ENCODE measurements around the gene AMACR. TPM values are rescaled to one million over a fixed set of nuclear protein-coding genes. Genes with fewer than 3 reads are reported as not detected.
A peak's percentile ranks its signal among the peaks of the same experiment; 100 is the strongest.

The AMACR gene
- total RNA-seq (ENCODE audit: low replicate concordance) = 30.7 and 35.1 TPM in 2 replicates
- long read RNA-seq, full-length matches to known transcripts = 195 of 209 reads
- long read RNA-seq, partial matches to known transcripts = 0 of 209 reads
- long read RNA-seq, other reads (novel, unspliced or antisense) = 14 of 209 reads

DNA sequence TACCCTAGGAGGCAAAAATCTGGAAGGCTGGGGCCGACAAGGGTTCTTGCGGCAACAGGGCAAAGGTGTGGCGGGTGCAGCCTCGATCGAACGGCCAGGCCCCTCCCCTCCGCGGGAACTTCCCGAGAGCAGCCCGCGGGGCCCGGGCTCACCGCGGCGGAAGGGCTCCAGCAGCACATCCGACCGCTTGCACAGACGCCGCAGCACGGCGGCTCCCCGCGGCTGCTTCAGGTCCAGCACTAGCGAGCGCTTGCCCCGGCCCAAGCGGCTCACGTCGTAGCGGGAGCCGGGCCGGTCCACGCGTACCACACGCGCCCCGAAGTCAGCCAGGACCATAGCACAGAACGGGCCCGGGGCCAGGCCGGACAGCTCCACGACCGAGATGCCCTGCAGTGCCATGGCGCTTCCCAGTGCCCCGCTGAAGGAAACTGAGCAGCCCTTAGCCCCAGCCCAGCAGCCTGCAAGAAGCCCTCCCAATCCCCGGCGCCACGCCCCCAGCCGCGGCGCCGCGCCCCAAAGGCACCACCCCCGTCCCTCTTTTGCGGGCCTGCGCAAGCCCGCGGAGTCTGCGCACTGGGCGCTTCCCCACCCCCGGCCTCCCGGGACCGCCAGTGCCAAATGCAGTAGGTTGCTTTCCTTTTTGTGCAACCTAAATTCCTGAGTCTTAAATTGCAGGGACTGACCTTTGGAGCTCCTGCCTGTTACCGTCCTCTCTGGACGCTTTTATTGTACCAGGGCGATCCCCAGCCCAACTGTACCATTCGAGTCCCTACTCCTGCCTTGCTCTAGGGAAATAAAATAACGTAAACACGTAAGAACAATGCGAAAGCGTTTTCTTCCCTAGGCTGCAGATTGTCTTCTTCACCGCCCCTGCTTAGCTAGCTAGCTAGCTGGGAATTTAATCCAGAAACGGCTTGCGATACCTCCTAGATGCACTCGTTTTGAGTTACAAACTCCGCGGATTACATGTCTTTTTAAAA, at the start of gene AMACR:
TSS of gene AMACR (minus strand) at position 430 of the 980 bp plus-strand sequence. CDS start at position 399, 31 bp downstream.
- Mint-ChIP-seq H3K27me3 (no peaks in the 10 kb centered on the region), H3K9me3 (peaks cover 4% of the 10 kb centered on the region), H3K4me3 (peak within 1 kb of the TSS; percentile 95), H3K36me3 (peaks cover 11% of the 10 kb centered on the region), H3K27ac (peak within 1 kb of the TSS; percentile 95), H3K4me1 (ENCODE audit: unreplicated experiment) (peaks cover 32% of the 10 kb centered on the region)
- TF ChIP-seq, protein P1, sequence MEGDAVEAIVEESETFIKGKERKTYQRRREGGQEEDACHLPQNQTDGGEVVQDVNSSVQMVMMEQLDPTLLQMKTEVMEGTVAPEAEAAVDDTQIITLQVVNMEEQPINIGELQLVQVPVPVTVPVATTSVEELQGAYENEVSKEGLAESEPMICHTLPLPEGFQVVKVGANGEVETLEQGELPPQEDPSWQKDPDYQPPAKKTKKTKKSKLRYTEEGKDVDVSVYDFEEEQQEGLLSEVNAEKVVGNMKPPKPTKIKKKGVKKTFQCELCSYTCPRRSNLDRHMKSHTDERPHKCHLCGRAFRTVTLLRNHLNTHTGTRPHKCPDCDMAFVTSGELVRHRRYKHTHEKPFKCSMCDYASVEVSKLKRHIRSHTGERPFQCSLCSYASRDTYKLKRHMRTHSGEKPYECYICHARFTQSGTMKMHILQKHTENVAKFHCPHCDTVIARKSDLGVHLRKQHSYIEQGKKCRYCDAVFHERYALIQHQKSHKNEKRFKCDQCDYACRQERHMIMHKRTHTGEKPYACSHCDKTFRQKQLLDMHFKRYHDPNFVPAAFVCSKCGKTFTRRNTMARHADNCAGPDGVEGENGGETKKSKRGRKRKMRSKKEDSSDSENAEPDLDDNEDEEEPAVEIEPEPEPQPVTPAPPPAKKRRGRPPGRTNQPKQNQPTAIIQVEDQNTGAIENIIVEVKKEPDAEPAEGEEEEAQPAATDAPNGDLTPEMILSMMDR (conservative IDR thresholded peaks at IDR 0.05) = no peak
- DNase-seq (ENCODE audit: extremely low spot score, unreplicated experiment) = peak; percentile 95

DNA sequence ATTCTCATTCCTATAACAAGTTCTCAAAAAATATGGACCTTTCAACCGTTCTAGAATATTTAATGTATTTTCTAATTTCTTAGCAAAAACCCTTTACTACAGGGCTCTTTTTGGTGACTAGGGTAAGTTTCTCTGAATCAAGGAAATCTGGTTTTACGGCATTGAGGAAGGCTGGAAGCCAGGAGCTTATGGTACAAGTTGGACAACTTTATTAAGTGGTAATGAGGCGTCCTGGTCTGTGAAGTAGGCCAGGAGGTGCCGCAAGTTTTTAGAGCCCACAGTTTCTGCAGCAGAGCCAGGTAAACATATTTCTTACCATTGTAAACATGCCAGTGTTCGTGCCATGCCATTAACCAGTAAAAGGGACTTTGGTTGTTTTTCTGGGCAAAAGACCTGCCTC, 49.7 kb upstream of the AMACR start:
- Mint-ChIP-seq H3K4me1 (ENCODE audit: unreplicated experiment) (peaks cover 12% of the 10 kb centered on the region), H3K36me3 (peaks cover 9% of the 10 kb centered on the region), H3K9me3 (no peaks in the 10 kb centered on the region), H3K27me3 (no peaks in the 10 kb centered on the region), H3K4me3 (no peak overlapping the region), H3K27ac (no peak overlapping the region)
- TF ChIP-seq, protein P1 (conservative IDR thresholded peaks at IDR 0.05) = no peak
- DNase-seq (ENCODE audit: extremely low spot score, unreplicated experiment) = no peak

DNA sequence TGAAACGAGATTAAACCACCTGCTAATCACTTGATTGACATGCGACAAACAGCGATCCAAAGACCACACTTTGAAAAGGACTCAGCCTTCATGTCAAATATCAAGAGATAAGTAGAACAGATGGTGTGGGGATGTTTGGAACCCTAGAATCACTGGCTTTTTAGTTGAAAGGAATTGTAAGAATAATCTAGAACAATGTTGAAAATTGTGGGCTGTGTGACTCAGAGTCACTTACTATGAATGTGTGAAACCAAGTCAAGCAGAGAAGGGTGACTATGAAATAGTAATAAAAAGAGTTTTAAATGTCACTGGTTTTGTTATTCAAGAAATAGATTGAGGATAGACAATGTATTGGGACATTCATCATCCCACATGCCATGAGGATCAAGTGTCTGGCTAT, 49.3 kb upstream of the AMACR start:
- Mint-ChIP-seq H3K36me3 (peaks cover 9% of the 10 kb centered on the region), H3K9me3 (no peaks in the 10 kb centered on the region), H3K4me1 (ENCODE audit: unreplicated experiment) (peaks cover 12% of the 10 kb centered on the region), H3K27me3 (no peaks in the 10 kb centered on the region), H3K4me3 (no peak overlapping the region), H3K27ac (no peak overlapping the region)
- DNase-seq (ENCODE audit: extremely low spot score, unreplicated experiment) = no peak
- TF ChIP-seq, protein P1 (conservative IDR thresholded peaks at IDR 0.05) = no peak

DNA sequence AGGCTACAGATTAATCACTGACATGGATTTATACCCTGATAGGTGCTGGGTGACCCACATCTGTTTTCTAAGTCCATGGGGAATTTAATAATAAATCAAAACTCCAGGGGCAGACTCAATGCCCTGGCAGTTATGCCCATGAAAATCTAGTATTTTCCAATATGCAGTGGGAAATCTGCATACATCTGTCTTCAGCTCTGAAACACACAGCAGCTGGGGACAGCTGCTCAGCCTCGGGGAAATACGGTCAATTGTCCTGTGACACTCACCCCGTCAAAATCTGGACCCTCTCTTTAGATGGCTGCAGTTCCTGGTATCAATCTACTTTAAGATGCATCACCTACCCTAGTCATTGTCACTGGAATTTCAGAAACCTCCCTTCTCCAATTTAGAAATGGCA, 47.8 kb upstream of the AMACR start:
- TF ChIP-seq, protein P1 (conservative IDR thresholded peaks at IDR 0.05) = no peak
- H3K27ac Mint-ChIP-seq = no peak overlapping the region
- H3K4me1 Mint-ChIP-seq (ENCODE audit: unreplicated experiment) = peaks cover 12% of the 10 kb centered on the region
- DNase-seq (ENCODE audit: extremely low spot score, unreplicated experiment) = no peak
- no peak overlapping the region for H3K4me3 Mint-ChIP-seq
- peaks cover 8% of the 10 kb centered on the region for H3K36me3 Mint-ChIP-seq
- H3K9me3 Mint-ChIP-seq = no peaks in the 10 kb centered on the region
- no peaks in the 10 kb centered on the region for H3K27me3 Mint-ChIP-seq

DNA sequence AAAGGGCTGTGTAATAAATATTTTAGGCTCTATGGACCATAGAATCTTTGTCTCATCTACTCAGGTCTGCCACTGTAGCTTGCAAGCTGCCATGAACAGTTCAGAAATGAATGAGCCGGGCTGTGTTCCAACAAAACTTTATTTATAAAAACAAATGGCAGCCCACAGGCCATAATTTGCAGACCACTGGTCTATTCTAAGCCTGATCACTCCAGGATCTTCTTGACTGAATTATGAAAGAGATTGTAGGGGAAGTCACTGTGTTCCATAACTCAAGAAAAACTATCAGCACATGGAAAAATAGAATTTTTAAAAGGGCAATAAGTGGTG, 46.5 kb upstream of the AMACR start:
- no peaks in the 10 kb centered on the region for H3K27me3 Mint-ChIP-seq
- no peak overlapping the region for H3K27ac Mint-ChIP-seq
- H3K36me3 Mint-ChIP-seq = peaks cover 4% of the 10 kb centered on the region
- no peaks in the 10 kb centered on the region for H3K9me3 Mint-ChIP-seq
- TF ChIP-seq, protein P1 (conservative IDR thresholded peaks at IDR 0.05) = no peak
- H3K4me1 Mint-ChIP-seq (ENCODE audit: unreplicated experiment) = peaks cover 12% of the 10 kb centered on the region
- no peak for DNase-seq (ENCODE audit: extremely low spot score, unreplicated experiment)
- H3K4me3 Mint-ChIP-seq = no peak overlapping the region

Measured in type B pancreatic cell (in vitro differentiated cells).